ENCODE results near the gene U2SURP.

DNA sequence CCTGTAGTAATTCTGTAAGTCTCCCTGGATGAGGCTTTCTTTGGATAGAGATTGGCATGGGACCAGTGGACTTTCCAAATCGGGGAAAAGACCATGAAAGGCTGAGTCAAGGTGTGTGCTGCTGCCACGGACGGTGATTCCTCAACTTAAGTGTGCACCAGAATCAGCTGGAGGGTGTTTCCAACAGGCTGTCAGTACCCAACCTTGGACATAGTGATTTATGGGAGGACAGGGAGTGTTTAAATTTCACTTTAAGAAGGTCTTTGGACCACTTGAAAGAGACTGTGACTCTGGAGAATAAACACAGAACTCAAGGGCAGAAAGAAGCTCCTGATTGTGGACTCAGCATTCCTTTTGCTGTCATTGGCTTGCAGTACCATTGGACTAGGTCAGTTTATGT, 97.8 kb downstream of the U2SURP start:
- TF ChIP-seq, protein P1, sequence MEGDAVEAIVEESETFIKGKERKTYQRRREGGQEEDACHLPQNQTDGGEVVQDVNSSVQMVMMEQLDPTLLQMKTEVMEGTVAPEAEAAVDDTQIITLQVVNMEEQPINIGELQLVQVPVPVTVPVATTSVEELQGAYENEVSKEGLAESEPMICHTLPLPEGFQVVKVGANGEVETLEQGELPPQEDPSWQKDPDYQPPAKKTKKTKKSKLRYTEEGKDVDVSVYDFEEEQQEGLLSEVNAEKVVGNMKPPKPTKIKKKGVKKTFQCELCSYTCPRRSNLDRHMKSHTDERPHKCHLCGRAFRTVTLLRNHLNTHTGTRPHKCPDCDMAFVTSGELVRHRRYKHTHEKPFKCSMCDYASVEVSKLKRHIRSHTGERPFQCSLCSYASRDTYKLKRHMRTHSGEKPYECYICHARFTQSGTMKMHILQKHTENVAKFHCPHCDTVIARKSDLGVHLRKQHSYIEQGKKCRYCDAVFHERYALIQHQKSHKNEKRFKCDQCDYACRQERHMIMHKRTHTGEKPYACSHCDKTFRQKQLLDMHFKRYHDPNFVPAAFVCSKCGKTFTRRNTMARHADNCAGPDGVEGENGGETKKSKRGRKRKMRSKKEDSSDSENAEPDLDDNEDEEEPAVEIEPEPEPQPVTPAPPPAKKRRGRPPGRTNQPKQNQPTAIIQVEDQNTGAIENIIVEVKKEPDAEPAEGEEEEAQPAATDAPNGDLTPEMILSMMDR (IDR thresholded peaks at IDR 0.05), result no peak
- TF ChIP-seq POLR2A (IDR thresholded peaks at IDR 0.05), result no peak
